Adrenal gland (tissue), 12 donors: ENCODE results near the gene PPM1A. TPM values are rescaled to one million over a fixed set of nuclear protein-coding genes. Genes with fewer than 3 reads are reported as not detected.

ENCODE experiments used
- DNase-seq, 7 donors: peaks; one replicate each; pipeline ENCODE4 v3.0.0-alpha.2; 2019 to 2020
- H3K27ac ChIP-seq, 5 donors: fragments of 200-600 bp; sonication (generic) in 4 of 5; 1 replicate in 3 of 5; 2 replicates in 2 of 5; pipeline versions ENCODE4 v1.5.1 to v1.8.0; 2016 to 2020; ENCODE audit warnings: mild to moderate bottlenecking in 1 of 5
- H3K27me3 ChIP-seq: fragments of 200-600 bp; 2 replicates; pipeline ENCODE4 v1.8.0; 2021
- H3K36me3 ChIP-seq, 2 donors: fragments of 200-600 bp; replicated peaks in 1 of 2; 1 replicate in 1 of 2; 2 replicates in 1 of 2; pipeline versions ENCODE4 v1.5.1 to v1.8.0; 2018 to 2022
- H3K4me1 ChIP-seq, 2 donors: fragments of 200-600 bp; replicated peaks in 1 of 2; 1 replicate in 1 of 2; 2 replicates in 1 of 2; pipeline versions ENCODE4 v1.5.1 to v1.8.0; 2018 to 2021
- H3K4me3 ChIP-seq, 4 donors: fragments of 200-600 bp; sonication (generic) in 3 of 4; one replicate each; pipeline ENCODE4 v1.5.1; 2016 to 2018
- H3K9me3 ChIP-seq, 3 donors: fragments of 200-600 bp; sonication (generic) in 1 of 3; replicated peaks in 1 of 3; 1 replicate in 2 of 3; 2 replicates in 1 of 3; pipeline versions ENCODE4 v1.5.1 to v1.8.0; 2016 to 2021
- POLR2A ChIP-seq, 2 donors: fragments of 450-650 bp; IDR thresholded peaks; one replicate each; pipeline ENCODE4 v1.6.1; 2017; ENCODE audit warnings: antibody characterized with exemption in 2 of 2, mild to moderate bottlenecking in 2 of 2, moderate library complexity in 1 of 2
- WGBS, 4 donors: extraction: QIAGEN DNeasy Blood & Tissue Kit in 2 of 4; methylation state at CpG; one replicate each; pipeline versions ENCODE4 v1.1.5 to v1.1.7; 2013 to 2017; 5-methylcytosine and 5-hydroxymethylcytosine counted together
- intact Hi-C, 2 donors: fragments of 100-400 bp; cut with DNase I; formaldehyde crosslinking; loops; one replicate each; pipeline versions ENCODE4 v1.14.1 to v1.15.0; 2022 to 2023
- polyA plus RNA-seq, 3 donors: library from polyadenylated mRNA; stranded (reverse); fragments of 200-250 nt in 2 of 3; fragments of 350-450 nt in 1 of 3; fragmentation: Illumina TruSeq in 1 of 3; extraction: RNeasy Lipid Tissue Mini Kit (QIAGEN cat#74804) in 1 of 3; gene quantifications; one replicate each; pipeline ENCODE4 v1.2.3, GENCODE V29; 2013 to 2014
- total RNA-seq, 9 donors: library from RNA; depleted of rRNA in 4 of 9; stranded (reverse); fragments of >200 nt in 4 of 9; fragments of 120-200 nt in 1 of 9; fragmentation: NEBNext Ultra II Directional in 1 of 9; extraction: Animal tissue kit (Norgen Biotek cat#: 25700) in 1 of 9; gene quantifications; one replicate each; pipeline versions ENCODE4 v1.1.0 to v1.2.4, GENCODE V29; 2013 to 2023
- TF ChIP-seq, protein P1 (sequence below), 6 experiments: fragments of 450-650 bp in 4 of 6; fragments of 200-600 bp in 2 of 6; sonication (generic) in 1 of 6; IDR thresholded peaks; 1 replicate in 5 of 6; 2 replicates in 1 of 6; pipeline versions ENCODE4 v1.5.1 to v1.8.0; 2016 to 2021; ENCODE audit warnings: antibody characterized with exemption in 6 of 6, mild to moderate bottlenecking in 2 of 6, moderate library complexity in 1 of 6
- donor health status: healthy with polysubstance abuse.
- donor health status: Bipolar disorder and iron deficiency.
- donor health status: DM: yes; HTN: yes; CAD: no.
- donor health status: DM: no; HTN: no; CAD: no.
- donor health status: DM: no; HTN: no; CAD: no.
- donor health status: DM: yes; HTN: yes; CAD: no.

The PPM1A gene
- total and polyA plus RNA-seq, 12 donors = 19.1 to 56.5 (median 34.2) TPM

DNA sequence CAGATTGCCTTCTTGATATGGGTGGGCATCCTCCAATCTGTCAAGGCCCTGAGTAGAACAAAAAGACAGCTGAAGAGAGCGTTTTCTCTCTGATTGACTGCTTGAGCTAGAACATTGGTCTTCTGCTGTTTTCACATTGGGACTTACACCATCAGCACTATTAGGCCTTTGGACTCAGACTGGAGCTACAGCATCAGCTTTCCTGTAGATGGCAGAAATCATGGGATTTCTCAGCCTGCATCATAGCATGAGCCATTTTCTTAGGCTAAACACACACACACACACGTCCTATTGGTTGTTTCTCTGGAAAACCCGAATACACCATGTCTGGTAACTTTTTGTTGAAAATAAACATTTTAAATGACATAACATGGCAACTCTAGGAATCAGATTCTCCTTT lies 15.8 kb upstream of the PPM1A start:
- intact Hi-C loops = no loop called here
- DNase-seq = no peak
- no peaks in the 10 kb centered on the region for H3K36me3 ChIP-seq
- no peaks in the 10 kb centered on the region for H3K27me3 ChIP-seq
- no peaks in the 10 kb centered on the region for H3K9me3 ChIP-seq
- H3K27ac ChIP-seq = no peak overlapping the region
- H3K4me3 ChIP-seq = no peak overlapping the region
- WGBS, 4 donors = 69 to 87% (median 77%) methylated on average over 3 of the region's 3 CpGs
- no peaks in the 10 kb centered on the region for H3K4me1 ChIP-seq
- TF ChIP-seq, protein P1, sequence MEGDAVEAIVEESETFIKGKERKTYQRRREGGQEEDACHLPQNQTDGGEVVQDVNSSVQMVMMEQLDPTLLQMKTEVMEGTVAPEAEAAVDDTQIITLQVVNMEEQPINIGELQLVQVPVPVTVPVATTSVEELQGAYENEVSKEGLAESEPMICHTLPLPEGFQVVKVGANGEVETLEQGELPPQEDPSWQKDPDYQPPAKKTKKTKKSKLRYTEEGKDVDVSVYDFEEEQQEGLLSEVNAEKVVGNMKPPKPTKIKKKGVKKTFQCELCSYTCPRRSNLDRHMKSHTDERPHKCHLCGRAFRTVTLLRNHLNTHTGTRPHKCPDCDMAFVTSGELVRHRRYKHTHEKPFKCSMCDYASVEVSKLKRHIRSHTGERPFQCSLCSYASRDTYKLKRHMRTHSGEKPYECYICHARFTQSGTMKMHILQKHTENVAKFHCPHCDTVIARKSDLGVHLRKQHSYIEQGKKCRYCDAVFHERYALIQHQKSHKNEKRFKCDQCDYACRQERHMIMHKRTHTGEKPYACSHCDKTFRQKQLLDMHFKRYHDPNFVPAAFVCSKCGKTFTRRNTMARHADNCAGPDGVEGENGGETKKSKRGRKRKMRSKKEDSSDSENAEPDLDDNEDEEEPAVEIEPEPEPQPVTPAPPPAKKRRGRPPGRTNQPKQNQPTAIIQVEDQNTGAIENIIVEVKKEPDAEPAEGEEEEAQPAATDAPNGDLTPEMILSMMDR (IDR thresholded peaks at IDR 0.05) = no peak
- no peak for TF ChIP-seq POLR2A (IDR thresholded peaks at IDR 0.05)

DNA sequence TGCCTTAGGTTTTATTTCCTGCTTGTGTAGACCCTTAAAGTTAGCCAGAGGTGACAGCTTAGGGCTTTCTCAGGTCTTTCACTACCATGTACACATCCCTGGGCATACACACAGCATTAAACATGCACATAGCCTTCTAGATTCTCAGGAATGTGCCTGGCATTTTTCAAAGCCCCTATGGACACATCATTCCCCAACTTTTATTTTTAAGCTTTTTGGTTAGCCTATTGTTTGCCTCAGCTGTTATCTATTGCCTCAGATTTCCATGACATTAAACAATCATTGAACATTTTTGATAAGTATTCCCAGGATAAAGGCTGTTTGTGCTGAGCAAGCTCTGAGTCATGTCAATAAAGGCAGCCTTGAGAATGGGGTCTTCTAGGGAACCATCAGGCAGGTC lies 15.1 kb upstream of the PPM1A start:
- no peak for TF ChIP-seq POLR2A (IDR thresholded peaks at IDR 0.05)
- TF ChIP-seq, protein P1 (IDR thresholded peaks at IDR 0.05) = no peak
- Histone ChIP-seq H3K4me1 (no peaks in the 10 kb centered on the region), H3K27ac (no peak overlapping the region), H3K36me3 (no peaks in the 10 kb centered on the region), H3K4me3 (no peak overlapping the region), H3K9me3 (no peaks in the 10 kb centered on the region), H3K27me3 (no peaks in the 10 kb centered on the region)
- intact Hi-C loops = no loop called here
- DNase-seq = no peak

DNA sequence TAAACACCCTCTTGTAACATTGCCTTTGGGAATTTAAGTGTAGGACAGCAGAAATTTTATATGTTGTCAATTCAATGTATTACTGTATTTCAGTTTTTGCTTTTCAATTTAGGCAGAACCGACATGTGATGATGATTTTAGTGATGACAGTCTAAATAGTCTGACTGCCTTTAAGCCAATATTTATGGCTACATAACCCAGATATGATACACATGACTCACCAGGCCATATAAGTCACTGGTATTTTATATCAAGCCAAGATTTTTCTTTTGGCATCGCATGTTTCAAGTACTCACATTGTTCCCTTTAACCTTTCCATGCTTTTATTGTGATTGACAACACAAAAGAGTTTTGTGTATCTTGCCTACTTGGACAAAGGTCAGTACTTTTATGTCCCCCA lies 13.6 kb upstream of the PPM1A start:
- Histone ChIP-seq H3K27me3 (no peaks in the 10 kb centered on the region), H3K4me1 (no peaks in the 10 kb centered on the region), H3K4me3 (no peak overlapping the region), H3K9me3 (no peaks in the 10 kb centered on the region), H3K27ac (no peak overlapping the region), H3K36me3 (no peaks in the 10 kb centered on the region)
- DNase-seq = no peak
- 35 to 55% (median 53%) methylated on average over 2 of the region's 2 CpGs for WGBS, 4 donors
- TF ChIP-seq POLR2A (IDR thresholded peaks at IDR 0.05) = no peak
- TF ChIP-seq, protein P1 (IDR thresholded peaks at IDR 0.05) = no peak
- intact Hi-C loops = no loop called here

DNA sequence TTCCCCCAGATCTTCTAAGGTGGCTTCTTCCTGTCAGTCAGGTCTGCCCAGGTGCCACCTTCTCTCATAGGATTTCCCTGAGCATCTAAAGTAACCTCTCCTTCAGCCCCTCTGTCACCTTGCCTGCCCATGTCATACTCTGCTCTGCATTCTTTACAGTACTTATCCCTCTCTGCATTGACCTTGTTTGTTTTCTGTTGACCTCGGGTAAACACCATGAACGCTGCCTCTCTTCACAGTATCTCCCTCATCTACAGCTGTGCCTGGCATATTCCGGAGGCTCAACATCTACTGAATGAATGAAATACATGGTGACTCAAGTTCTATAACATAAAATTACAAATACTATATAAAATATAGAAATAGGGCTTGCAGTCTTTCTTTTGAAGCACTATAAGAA lies 10.1 kb upstream of the PPM1A start:
- H3K27ac ChIP-seq = no peak overlapping the region
- intact Hi-C loops = no loop called here
- H3K4me3 ChIP-seq = no peak overlapping the region
- H3K9me3 ChIP-seq = no peaks in the 10 kb centered on the region
- H3K27me3 ChIP-seq = no peaks in the 10 kb centered on the region
- DNase-seq = no peak
- H3K36me3 ChIP-seq = no peaks in the 10 kb centered on the region
- 77 to 89% (median 82%) methylated on average over 3 of the region's 3 CpGs for WGBS, 4 donors
- no peaks in the 10 kb centered on the region for H3K4me1 ChIP-seq
- no peak for TF ChIP-seq POLR2A (IDR thresholded peaks at IDR 0.05)
- TF ChIP-seq, protein P1 (IDR thresholded peaks at IDR 0.05) = no peak
